Left cardiac atrium (tissue), 4 donors: ENCODE measurements around the gene WHAMM. TPM values are rescaled to one million over a fixed set of nuclear protein-coding genes. Genes with fewer than 3 reads are reported as not detected.
A peak's percentile ranks its signal among the peaks of the same experiment; 100 is the strongest.
"Not testable (repeated sequence)": the region's sequence is repeated elsewhere in the genome, so short reads cannot be mapped to it uniquely, and the experiment has no call there.

ENCODE experiments used
- ATAC-seq, 2 donors: fragments of 200-7000 bp; cut with Tn5 transposase; one replicate each; pipeline ENCODE4 v1.9.1; 2020; ENCODE audit warnings: mild to moderate bottlenecking in 2 of 2, moderate library complexity in 2 of 2
- DNase-seq: peaks from one replicate; pipeline ENCODE4 v3.0.0-alpha.2; 2020
- intact Hi-C, 2 donors: fragments of 100-400 bp; cut with DNase I; formaldehyde crosslinking; loops; one replicate each; pipeline versions ENCODE4 v1.14.1 to v1.15.1; 2022 to 2023
- long read RNA-seq: library from polyadenylated mRNA; unstranded; transcript quantifications from one replicate; pipeline ENCODE4 v2.0.0, GENCODE V29; 2021
- total RNA-seq, 2 donors: library from RNA; stranded (reverse); fragmentation: NEBNext Ultra II Directional; extraction: Animal tissue kit (Norgen Biotek cat#: 25700); gene quantifications; one replicate each; pipeline ENCODE4 v1.2.1, GENCODE V29; 2021
- donor health status: DM: no; HTN: yes; CAD: no.
- donor health status: DM: no; HTN: yes; CAD: no; lungs with severe emphysema.
- donor health status: DM: yes; HTN: yes; CAD: no.
- donor health status: Dilated cardiomyopathy.

WHAMM gene
- 1 to 10 TPM; 6.3 to 7.2 TPM for total RNA-seq
- long read RNA-seq, partial matches to known transcripts = 0 of 1 reads
- long read RNA-seq, other reads (novel, unspliced or antisense) = 1 of 1 reads

DNA sequence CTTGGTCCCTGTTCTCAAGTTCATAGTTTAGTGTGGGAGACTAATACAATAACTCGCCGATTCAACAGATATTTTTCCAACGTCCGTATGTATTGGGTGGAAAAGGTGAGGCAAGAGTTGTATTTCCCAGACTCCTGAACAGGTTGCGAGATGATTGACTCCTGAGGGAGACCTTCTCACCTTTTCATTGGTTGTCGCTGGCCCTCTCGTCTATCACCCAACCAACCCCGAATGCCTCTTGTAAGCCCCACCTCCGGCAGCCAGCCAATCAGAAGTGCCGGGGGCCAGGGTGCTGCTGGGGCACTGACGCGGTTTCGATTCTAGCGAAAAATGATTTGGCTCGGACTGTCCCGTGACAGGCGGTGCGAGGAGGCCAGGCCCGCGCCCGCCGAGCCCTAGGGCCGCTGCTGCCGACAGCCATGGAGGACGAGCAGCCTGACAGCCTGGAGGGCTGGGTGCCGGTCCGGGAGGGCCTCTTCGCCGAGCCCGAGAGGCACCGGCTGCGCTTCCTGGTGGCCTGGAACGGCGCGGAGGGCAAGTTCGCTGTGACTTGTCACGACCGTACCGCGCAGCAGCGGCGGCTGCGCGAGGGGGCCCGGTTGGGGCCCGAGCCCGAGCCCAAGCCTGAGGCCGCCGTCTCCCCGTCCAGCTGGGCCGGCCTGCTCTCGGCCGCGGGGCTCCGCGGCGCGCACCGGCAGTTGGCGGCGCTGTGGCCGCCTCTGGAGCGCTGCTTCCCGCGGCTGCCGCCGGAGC lies at the start of gene WHAMM:
TSS of gene WHAMM (plus strand) at position 321 of the 753 bp plus-strand sequence. CDS start at position 420, 99 bp downstream.
- ATAC-seq = peak; percentile 95 to 97
- peak; percentile 99 for DNase-seq
- intact Hi-C loops = no loop called here

GRCh38 chr15:82763361-82764116 lies 45.9 kb upstream of the WHAMM start:
- no peak for ATAC-seq
- intact Hi-C loops = no loop called here

DNA sequence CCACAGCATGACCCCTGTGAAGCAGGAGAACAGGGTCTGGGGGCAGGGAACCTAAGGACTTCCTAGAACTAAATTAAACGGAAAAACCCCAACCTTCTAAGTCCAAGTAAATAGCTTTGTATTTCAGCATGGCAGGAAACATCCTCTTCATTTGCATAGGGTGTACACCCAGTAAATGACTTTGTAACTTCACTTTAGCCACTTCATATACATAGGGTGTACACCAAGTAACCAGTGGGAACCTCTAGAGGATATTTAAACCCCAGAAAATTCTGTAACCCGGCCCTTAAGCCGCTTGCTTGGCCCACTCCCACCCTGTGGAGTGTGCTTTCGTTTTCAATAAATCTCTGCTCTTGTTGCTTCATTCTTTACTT lies 45.3 kb upstream of the WHAMM start:
- DNase-seq (no peak), ATAC-seq (no peak)
- intact Hi-C loops = no loop called here

More at GRCh38 chr15:82763361-82764116, 45.9 kb upstream of the WHAMM start:
- DNase-seq = no peak

GRCh38 chr15:82764740-82765139 lies 44.7 kb upstream of the WHAMM start:
- intact Hi-C loops = no loop called here
- no peak for ATAC-seq
- DNase-seq = no peak

DNA sequence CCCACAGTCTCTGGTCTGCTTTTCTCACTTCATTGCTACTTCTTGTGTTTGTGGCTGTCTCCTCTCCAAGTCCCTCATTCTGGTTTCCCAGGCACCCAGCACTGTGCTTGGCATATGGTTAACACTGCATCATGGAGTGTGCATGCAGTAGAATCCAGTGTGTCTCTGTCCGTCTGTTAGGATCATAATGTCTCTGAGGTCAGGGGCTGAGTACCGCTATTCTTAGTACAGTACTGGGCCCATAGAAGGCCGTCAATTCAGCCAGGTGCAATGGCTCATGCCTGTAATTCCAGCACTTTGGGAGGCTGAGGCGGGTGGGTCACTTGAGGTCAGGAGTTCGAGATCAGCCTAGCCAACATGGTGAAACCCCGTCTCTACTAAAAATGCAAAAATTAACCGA lies 43.2 kb upstream of the WHAMM start:
- intact Hi-C loops, DNase-seq, ATAC-seq: not testable (repeated sequence)

- ATAC-seq (no peak), DNase-seq (no peak)
- intact Hi-C loops = no loop called here
Measured at GRCh38 chr15:82767163-82767829, 42.1 kb upstream of the WHAMM start.

GRCh38 chr15:82768414-82769054 lies 40.9 kb upstream of the WHAMM start:
- intact Hi-C loops = no loop called here
- DNase-seq = no peak
- peak; percentile 54 to 82 for ATAC-seq

DNA sequence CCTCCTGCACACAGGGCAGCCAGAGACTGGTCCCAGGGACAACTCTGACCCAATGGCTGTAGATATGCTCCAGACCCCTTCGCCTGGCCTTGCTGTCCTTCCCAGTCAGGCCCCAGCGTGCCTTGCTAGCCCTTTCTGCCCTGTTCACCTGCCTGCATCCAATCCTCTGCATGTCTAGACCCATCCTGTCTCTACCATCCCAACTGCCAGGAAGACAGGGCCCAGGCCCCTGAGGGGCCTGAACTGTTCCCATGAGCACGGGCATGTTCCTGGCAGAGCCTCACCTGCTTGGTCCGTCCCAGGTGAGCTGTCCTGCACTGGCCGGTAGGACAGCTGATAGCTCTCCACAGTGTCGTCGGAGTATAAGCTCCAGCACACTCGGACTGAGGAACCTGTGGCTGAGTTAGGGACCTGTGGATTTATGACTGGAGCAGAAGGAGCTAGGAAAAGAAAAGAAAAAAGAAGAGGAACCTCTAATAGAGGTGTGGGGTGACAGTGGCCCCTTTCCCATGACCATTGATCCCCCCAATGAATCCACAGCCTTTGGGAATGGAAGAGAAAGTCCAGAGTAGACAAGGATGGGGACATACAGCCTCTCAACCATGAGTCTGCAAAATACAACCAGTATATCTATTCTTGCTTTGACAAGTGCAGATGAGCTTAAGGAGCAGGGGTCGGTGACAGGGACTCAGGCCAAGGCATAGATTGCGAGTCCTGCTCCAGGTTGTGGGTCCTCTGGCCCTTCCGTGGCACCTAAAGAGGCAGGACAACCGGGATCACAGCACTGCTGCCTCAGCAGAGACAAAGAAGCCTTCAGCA lies 37.4 kb upstream of the WHAMM start:
- DNase-seq = no peak
- no peak for ATAC-seq
- intact Hi-C loops = loop anchor here in 1 of 2 donors (10.0 kb wide), 1 partner anchor 53 kb away; no protein-coding TSS in a partner anchor

GRCh38 chr15:82774496-82774895 lies 34.9 kb upstream of the WHAMM start:
- DNase-seq (no peak), ATAC-seq (no peak)
- intact Hi-C loops = loop anchor here in 1 of 2 donors (10.0 kb wide), 1 partner anchor 50 kb away; no protein-coding TSS in a partner anchor

DNA sequence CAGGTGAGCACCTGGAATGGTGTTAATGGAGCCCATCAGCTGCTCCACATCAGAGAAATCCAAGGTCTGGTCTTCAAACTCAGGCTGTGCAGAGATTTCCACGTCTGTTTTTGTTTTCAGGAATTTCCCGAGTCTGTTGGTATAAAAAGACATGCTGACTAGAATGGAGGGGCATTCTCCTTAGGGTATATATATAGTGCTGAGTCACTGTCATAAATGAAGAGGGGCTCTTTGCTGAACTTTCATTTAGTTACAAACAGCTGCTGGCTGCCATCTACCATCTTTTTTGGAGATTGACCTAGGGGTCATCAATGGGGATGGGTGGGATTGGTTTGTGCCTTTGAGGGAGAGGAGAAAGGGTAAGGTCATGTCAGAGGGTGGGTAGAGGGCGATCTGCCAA lies 30.7 kb upstream of the WHAMM start:
- intact Hi-C loops = loop anchor here in 1 of 2 donors (10.0 kb wide), 1 partner anchor 46 kb away; no protein-coding TSS in a partner anchor
- ATAC-seq (no peak), DNase-seq (no peak)

GRCh38 chr15:82781349-82781748 lies 28.1 kb upstream of the WHAMM start:
- intact Hi-C loops = no loop called here
- ATAC-seq (no peak), DNase-seq (no peak)

DNA sequence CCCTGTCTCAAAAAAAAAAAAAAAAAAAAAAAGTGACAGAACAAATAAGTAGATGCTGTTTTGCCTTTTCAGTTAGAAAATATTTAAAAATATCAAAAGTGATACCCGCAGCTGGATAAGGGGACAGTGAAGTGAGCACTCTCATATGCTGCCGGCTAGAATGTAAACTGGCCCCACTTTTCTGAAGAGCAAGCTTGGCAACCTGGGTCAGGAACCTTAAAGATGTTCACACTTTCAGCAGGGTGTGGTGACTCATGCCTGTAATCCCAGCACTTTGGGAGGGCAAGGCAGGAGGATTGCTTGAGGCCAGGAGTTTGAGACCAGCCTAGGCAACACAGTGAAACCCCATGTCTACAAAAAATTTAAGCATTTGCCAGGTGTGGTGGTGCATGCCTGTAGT lies 20.9 kb upstream of the WHAMM start:
- ATAC-seq (no peak), DNase-seq (no peak)
- intact Hi-C loops = no loop called here

DNA sequence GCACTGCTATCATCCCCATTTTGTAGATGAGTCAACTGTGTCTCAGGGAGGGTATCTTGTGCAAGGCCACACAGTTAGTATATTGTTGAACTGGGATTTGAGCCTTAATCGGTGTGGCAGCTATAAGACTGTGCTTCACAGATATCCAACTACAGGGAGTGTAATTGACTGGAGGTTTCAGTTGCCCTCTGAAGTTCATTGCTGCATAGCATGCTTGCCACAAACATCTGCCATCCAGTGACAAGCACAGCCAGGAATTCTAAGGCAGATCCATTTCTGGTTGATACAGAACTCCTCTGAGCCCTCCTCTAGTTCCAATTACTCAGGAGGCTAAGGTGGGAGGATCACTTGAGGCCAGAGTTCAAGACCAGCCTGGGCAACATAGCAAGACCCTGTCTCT lies 19.9 kb upstream of the WHAMM start:
- ATAC-seq (no peak), DNase-seq (no peak)
- intact Hi-C loops = no loop called here

DNA sequence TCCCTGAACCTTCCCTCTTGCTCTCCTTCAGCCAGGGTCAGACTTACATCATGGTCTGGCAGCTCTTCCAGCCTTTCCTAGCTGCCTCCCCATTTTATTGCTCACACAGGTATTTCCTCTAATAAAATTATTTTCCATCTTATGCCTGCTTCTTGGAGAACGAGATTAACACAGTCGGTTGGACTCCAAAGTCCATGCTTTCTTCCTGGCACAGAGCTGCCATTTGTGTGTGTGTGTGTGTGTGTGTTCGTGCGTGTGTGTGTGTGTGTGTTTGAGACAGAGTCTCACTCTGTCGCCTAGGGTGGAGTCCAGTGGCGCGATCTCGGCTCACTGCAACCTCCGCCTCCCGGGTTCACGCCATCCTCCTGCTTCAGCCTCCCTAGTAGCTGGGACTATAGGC lies 19.1 kb upstream of the WHAMM start:
- no peak for DNase-seq
- no peak for ATAC-seq
- intact Hi-C loops = no loop called here

GRCh38 chr15:82792068-82792467 lies 17.4 kb upstream of the WHAMM start:
- ATAC-seq (no peak), DNase-seq (no peak)
- intact Hi-C loops = no loop called here

DNA sequence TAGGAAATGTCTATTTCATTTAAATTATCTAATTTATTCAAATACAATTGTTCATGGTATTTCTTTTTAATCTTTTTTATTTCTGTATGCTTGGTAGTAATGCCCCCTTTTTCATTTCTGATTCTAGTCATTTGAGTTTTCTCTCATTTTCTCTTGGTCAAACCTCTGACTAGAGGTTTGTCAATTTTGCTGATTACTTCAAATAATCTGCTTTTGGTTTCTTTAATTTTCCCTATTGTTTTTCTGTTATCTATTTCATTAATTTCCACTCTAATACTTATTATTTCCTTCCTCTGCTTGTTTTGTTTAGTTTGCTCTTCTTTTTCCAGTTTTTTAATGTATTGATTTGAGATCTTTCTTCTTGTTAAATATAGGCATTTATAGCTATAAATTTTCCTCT lies 15.7 kb upstream of the WHAMM start:
- DNase-seq (no peak), ATAC-seq (no peak)
- intact Hi-C loops = no loop called here

DNA sequence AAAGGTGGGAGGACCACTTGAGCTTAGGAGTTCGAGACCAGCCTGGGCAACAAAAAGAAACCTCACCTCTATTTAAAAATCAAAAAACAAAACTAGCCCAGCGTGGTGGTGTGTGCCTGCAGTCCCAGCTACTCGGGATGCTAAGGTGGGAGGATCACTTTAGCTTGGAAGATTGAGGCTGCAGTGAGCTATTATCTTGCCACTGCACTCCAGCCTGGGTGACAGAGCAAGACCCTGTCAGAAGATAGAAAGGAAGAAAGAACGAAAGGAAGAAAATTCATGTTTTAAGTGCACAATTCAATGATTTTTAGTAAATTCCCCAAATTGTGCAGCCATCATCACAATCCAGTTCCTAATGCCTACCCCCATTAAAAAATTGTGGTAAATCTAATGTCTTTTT lies 11.3 kb upstream of the WHAMM start:
- intact Hi-C loops = no loop called here
- ATAC-seq (no peak), DNase-seq (no peak)

- intact Hi-C loops = no loop called here
- ATAC-seq = no peak
- DNase-seq = no peak
Measured at GRCh38 chr15:82798531-82799166, 10.8 kb upstream of the WHAMM start.
